Measurements from ENCODE around the gene HSD11B2. TPM values are rescaled to one million over a fixed set of nuclear protein-coding genes. Genes with fewer than 3 reads are reported as not detected.
A peak's percentile ranks its signal among the peaks of the same experiment; 100 is the strongest.

The HSD11B2 gene
- total and polyA plus RNA-seq, 2 of the 8 experiments (the other 6 are each of a cell fraction or from before 2014, with no cell fraction given) = 28.7 to 32.9 TPM

DNA sequence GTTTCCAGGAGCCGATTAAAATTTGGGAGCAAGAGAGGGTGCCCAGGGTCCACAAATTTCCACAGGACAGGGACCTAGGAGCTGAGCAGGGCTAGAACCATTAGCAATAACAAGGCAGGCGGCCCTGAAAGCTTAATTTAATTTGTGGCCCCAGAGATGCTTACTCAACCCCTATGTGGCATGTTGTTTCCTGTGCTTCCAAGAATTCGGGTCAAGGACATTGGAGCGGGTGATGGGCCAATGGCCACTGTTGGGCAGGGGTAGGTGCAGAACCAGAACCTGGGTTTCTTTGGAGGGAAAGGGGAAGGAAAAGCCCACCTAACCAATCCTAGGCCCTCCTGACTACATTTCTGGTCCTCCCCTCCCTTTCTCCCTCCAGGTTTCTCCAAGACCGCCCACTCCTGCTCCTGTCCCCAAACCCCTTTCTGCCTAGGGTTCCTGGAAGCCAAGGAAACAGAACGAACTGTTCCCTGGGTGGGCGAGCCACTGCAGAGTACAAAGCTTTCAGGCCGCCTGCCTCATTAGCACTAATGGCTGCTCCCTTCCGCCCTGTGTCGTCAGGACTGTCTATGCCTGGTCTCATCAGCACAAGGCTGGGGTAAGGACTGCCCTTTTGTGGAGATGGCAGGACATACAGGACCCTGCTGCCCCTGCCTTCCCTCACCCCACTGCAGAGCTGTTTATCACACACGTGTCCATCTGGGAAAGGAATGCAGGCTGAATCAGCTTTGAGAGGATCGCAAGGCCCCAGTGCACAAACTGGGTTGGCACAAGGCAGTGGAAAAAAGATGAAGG lies 53.0 kb downstream of the HSD11B2 start:
- Histone ChIP-seq H4K20me1 (replicated peaks in 1 of 2; ENCODE audit: control insufficient read depth in 1 of 2, insufficient read depth in 2 of 2, low read length in 2 of 2) (peaks cover 2 to 4% of the 10 kb centered on the region in 2 experiments), H3K23ac (ENCODE audit: insufficient read length) (no peak overlapping the region), H3K4ac (replicated peaks; ENCODE audit: insufficient read length, low read depth, low read length) (no peak overlapping the region), H3K14ac (ENCODE audit: insufficient read length) (no peak overlapping the region), H4K5ac (ENCODE audit: insufficient read length, low read depth, low read length) (no peak overlapping the region), H3K27ac (ENCODE audit: low read depth, low read length) (no peak overlapping the region), H3K4me3 (ENCODE audit: extremely low read depth in 1 of 4, insufficient read depth in 2 of 4, low read depth in 3 of 4, low read length in 4 of 4) (no peak overlapping the region), H3K4me1 (replicated peaks in 1 of 4; ENCODE audit: control insufficient read depth in 3 of 4, insufficient read depth in 4 of 4, low read length in 3 of 4) (peaks cover 0 to 5% (median 3%) of the 10 kb centered on the region in 4 experiments; a peak in 4 of 7 replicates), H3K56ac (replicated peaks; ENCODE audit: insufficient read length, low read depth, low read length) (no peak overlapping the region), H2BK5ac (ENCODE audit: low read depth, low read length) (no peak overlapping the region), H3K9ac (replicated peaks in 1 of 4; ENCODE audit: extremely low read depth in 1 of 4, low read depth in 3 of 4, low read length in 3 of 4) (no peak overlapping the region), H2BK120ac (replicated peaks; ENCODE audit: low read depth, low read length) (no peak overlapping the region), H3K18ac (ENCODE audit: extremely low read depth, low read length) (no peak overlapping the region), H2BK15ac (ENCODE audit: low read length) (no peak overlapping the region), H3K23me2 (ENCODE audit: low read depth, low read length) (peaks cover 8% of the 10 kb centered on the region; the same call in 1 of the 2 replicates), H3K79me2 (ENCODE audit: control insufficient read depth in 1 of 2, insufficient read depth in 2 of 2, low read length in 2 of 2) (peaks cover 0 to 5% of the 10 kb centered on the region in 2 experiments; a peak in 2 of 4 replicates), H3K27me3 (replicated peaks in 1 of 4; ENCODE audit: control insufficient read depth in 3 of 4, extremely low read depth in 1 of 4, insufficient read depth in 3 of 4, low read length in 3 of 4) (peaks cover 18 to 43% (median 32%) of the 10 kb centered on the region in 4 experiments), H4K8ac (ENCODE audit: extremely low read depth, insufficient read depth, low read length) (no peak overlapping the region), H3K36me3 (ENCODE audit: control insufficient read depth in 2 of 4, insufficient read depth in 4 of 4, low read length in 3 of 4) (no peaks in the 10 kb centered on the region), H2BK20ac (ENCODE audit: low read length) (no peak overlapping the region), H3K9me3 (ENCODE audit: insufficient read depth in 2 of 2, low read depth in 1 of 2, low read length in 1 of 2) (no peaks in the 10 kb centered on the region), H2BK12ac (ENCODE audit: low read depth, low read length) (no peak overlapping the region), H3K4me2 (ENCODE audit: insufficient read depth in 1 of 2, low read depth in 2 of 2, low read length in 2 of 2) (no peak overlapping the region), H2AK5ac (ENCODE audit: low read depth, low read length) (no peak overlapping the region), H4K91ac (replicated peaks; ENCODE audit: insufficient read length, low read length) (no peak overlapping the region), H2AFZ (ENCODE audit: low read length) (no peak overlapping the region), H3K79me1 (ENCODE audit: low read depth, low read length) (no peaks in the 10 kb centered on the region; the same call in 1 of the 2 replicates)
- 84% methylated on average over 12 of the region's 12 CpGs; no CpG with 5 or more reads in 1 of the 2 experiments for WGBS, 2 experiments (ENCODE audit: extremely low coverage in 1 of 2, insufficient coverage in 1 of 2, insufficient read length in 1 of 2, insufficient replicate concordance in 2 of 2, low coverage in 1 of 2, low lambda C conversion rate in 2 of 2, missing lambda C conversion rate in 1 of 2)
- FAIRE-seq (no peak), DNase-seq (ENCODE audit: low read depth in 1 of 2, low spot score in 2 of 2) (no peak)
- POLR2A ChIA-PET (ENCODE audit: partially characterized antibody) = interaction anchor here (1.2 kb wide), 1 partner anchor 58 kb away, joined by 3 read pairs; no protein-coding TSS in a partner anchor
- TF ChIP-seq PHF8 (conservative IDR thresholded peaks at IDR 0.05; ENCODE audit: low read depth, low read length) = no peak
- peak; percentile 66; the same call in 1 of the 2 replicates for TF ChIP-seq YY1 (IDR thresholded peaks at IDR 0.05; ENCODE audit: low read depth, low read length)
- TF ChIP-seq E2F6 (IDR thresholded peaks at IDR 0.05) = no peak
- no peak for TF ChIP-seq SAP30 (IDR thresholded peaks at IDR 0.05; ENCODE audit: insufficient read depth, insufficient replicate concordance, low read length)
- CTCF ChIA-PET (ENCODE audit: partially characterized antibody) = interaction anchor here (0.9 to 8.9 kb wide), 5 partner anchors 9 to 439 kb away, joined by 3 to 74 read pairs (median 14); no protein-coding TSS in a partner anchor
